ENCODE data around the gene SGSH. TPM values are rescaled to one million over a fixed set of nuclear protein-coding genes. Genes with fewer than 3 reads are reported as not detected.

The SGSH gene
- total RNA-seq, 1 donor from 2014 or later, result 43.9 TPM

DNA sequence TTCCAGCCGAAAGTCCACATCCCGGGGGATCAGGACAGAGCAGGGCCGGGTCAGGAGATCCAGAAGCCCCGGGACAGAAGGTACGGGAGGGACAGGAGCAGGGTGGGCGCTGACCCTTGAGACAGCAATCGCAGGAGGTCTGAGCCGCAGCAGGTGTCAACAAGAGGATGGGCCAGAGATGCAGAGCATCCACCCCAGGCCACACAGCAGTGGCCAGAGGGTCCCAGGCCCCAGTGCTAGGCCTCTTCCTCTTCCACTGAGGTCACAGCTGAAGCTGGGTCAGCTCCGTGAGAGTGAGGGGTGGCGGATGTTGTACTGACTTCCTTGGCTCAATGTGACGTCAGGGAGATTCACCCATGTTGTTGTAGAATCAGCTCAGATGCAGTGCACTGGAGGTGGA is 31.8 kb upstream of the SGSH start:
- H3K27ac Mint-ChIP-seq, result peak overlapping the region; percentile 83
- no peak overlapping the region for H3K4me3 Mint-ChIP-seq (ENCODE audit: low read depth)
- no peaks in the 10 kb centered on the region for H3K9me3 Mint-ChIP-seq (ENCODE audit: low read depth)
- DNase-seq (ENCODE audit: low spot score, unreplicated experiment), result no peak
- peaks cover 5% of the 10 kb centered on the region for H3K36me3 Mint-ChIP-seq (ENCODE audit: insufficient read depth)
- no peaks in the 10 kb centered on the region for H3K27me3 Mint-ChIP-seq
- no peaks in the 10 kb centered on the region for H3K4me1 Mint-ChIP-seq (ENCODE audit: low read depth)
- TF ChIP-seq, protein P1, sequence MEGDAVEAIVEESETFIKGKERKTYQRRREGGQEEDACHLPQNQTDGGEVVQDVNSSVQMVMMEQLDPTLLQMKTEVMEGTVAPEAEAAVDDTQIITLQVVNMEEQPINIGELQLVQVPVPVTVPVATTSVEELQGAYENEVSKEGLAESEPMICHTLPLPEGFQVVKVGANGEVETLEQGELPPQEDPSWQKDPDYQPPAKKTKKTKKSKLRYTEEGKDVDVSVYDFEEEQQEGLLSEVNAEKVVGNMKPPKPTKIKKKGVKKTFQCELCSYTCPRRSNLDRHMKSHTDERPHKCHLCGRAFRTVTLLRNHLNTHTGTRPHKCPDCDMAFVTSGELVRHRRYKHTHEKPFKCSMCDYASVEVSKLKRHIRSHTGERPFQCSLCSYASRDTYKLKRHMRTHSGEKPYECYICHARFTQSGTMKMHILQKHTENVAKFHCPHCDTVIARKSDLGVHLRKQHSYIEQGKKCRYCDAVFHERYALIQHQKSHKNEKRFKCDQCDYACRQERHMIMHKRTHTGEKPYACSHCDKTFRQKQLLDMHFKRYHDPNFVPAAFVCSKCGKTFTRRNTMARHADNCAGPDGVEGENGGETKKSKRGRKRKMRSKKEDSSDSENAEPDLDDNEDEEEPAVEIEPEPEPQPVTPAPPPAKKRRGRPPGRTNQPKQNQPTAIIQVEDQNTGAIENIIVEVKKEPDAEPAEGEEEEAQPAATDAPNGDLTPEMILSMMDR (IDR thresholded peaks at IDR 0.05; ENCODE audit: unreplicated experiment), result no peak

DNA sequence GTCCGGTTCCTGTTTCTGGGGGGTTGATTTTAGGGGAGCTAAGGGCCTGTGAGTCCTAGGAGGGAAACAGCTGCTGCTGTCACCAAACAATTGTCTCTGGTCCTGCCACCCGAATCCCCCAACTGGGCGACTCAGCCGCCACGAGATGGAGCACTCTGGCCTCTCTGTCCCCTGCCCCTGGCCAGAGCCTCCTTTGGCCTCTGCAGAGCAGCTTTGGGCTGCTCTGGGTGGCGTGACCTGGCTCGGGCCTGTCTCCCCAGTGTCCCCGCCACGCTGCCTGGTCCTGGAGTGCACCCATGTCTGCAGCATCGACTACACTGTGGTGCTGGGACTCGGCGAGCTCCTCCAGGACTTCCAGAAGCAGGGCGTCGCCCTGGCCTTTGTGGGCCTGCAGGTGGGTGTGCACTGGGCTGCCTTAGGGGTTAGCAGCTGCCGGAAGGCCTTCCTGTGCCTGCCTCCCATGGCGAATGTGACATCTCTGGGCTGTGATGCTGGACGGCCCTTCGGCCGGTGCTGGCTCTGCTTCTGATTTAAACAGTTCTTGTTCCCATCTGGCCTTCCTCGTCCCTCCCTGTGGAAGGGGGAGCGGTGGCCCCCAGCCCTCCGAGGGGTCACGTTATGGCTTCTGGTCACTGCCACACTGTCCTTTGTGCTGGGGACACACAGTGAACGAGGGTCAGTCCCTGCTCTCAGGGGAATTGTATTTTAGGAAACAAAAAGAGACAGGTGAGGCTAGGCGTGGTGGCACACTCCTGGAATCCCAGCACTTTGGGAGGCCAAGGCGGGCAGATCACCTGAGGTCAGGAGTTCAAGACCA is 29.0 kb upstream of the SGSH start:
- Mint-ChIP-seq H3K36me3 (ENCODE audit: insufficient read depth) (peaks cover 12% of the 10 kb centered on the region), H3K9me3 (ENCODE audit: low read depth) (no peaks in the 10 kb centered on the region), H3K27me3 (no peaks in the 10 kb centered on the region), H3K4me3 (ENCODE audit: low read depth) (no peak overlapping the region), H3K27ac (no peak overlapping the region), H3K4me1 (ENCODE audit: low read depth) (no peaks in the 10 kb centered on the region)
- TF ChIP-seq, protein P1 (IDR thresholded peaks at IDR 0.05; ENCODE audit: unreplicated experiment), result no peak
- no peak for DNase-seq (ENCODE audit: low spot score, unreplicated experiment)

DNA sequence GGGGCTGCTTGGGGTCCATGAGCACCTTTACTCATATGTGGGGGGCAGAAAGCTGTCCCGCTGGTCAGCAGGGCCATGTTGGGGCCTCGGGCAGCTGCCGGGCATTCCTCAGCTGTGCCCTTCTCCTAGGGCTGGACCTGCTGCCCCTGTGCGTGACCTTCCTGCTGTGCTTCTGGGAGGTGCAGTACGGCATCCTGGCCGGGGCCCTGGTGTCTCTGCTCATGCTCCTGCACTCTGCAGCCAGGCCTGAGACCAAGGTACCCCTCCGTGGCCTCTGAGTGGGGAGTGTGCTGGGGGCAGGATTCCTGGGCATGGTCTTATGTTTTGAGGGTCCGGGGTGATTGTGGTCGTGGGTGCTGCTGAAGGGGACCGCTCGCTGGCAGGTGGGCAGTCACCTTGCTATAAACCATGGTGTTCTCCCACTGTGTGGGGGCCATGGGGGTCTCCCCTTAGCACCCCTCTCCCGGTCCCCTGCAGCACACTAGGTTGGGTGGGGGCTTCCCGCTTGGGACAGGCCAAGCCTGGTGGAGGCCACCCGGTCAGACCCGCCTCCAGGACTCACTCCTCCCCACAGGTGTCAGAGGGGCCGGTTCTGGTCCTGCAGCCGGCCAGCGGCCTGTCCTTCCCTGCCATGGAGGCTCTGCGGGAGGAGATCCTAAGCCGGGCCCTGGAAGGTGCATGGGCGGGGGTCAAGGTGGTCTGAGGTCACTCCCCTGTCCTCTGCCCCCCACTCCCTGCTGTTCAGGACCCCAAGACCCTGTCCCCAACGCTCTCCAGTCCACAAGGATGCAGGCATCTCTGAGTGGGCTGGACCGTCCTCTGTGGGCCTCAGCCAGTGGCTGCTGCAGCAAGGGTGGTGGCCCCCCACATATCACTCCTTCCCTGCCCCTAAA is 28.1 kb upstream of the SGSH start:
- Mint-ChIP-seq H3K9me3 (ENCODE audit: low read depth) (no peaks in the 10 kb centered on the region), H3K27me3 (no peaks in the 10 kb centered on the region), H3K27ac (peak overlapping the region; percentile 41), H3K4me3 (ENCODE audit: low read depth) (no peak overlapping the region), H3K4me1 (ENCODE audit: low read depth) (no peaks in the 10 kb centered on the region), H3K36me3 (ENCODE audit: insufficient read depth) (peaks cover 12% of the 10 kb centered on the region)
- TF ChIP-seq, protein P1 (IDR thresholded peaks at IDR 0.05; ENCODE audit: unreplicated experiment), result no peak
- DNase-seq (ENCODE audit: low spot score, unreplicated experiment), result no peak

DNA sequence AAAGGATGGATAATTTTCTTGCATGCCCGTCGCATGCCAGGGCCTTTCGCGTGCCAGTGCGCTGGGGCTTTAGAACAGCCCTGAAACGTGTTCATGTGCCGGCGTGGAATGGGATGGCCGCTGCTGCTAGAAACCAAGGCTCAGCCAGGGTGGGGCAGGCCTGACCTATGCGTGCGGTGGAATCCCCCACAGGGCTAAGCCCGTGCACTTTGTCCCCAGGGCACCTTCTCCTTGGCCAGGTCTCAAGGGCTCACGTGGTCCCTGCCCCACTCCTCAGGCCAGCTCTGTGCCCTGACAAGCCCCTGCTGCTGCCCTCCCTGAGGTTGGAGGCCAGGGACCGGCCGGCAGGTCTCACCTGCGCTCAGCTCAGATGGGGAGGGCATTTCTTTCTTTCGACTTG is 27.4 kb upstream of the SGSH start:
- H3K4me1 Mint-ChIP-seq (ENCODE audit: low read depth), result no peaks in the 10 kb centered on the region
- TF ChIP-seq, protein P1 (IDR thresholded peaks at IDR 0.05; ENCODE audit: unreplicated experiment), result no peak
- no peak overlapping the region for H3K4me3 Mint-ChIP-seq (ENCODE audit: low read depth)
- no peak for DNase-seq (ENCODE audit: low spot score, unreplicated experiment)
- no peak overlapping the region for H3K27ac Mint-ChIP-seq
- no peaks in the 10 kb centered on the region for H3K27me3 Mint-ChIP-seq
- H3K36me3 Mint-ChIP-seq (ENCODE audit: insufficient read depth), result peaks cover 12% of the 10 kb centered on the region
- H3K9me3 Mint-ChIP-seq (ENCODE audit: low read depth), result no peaks in the 10 kb centered on the region

DNA sequence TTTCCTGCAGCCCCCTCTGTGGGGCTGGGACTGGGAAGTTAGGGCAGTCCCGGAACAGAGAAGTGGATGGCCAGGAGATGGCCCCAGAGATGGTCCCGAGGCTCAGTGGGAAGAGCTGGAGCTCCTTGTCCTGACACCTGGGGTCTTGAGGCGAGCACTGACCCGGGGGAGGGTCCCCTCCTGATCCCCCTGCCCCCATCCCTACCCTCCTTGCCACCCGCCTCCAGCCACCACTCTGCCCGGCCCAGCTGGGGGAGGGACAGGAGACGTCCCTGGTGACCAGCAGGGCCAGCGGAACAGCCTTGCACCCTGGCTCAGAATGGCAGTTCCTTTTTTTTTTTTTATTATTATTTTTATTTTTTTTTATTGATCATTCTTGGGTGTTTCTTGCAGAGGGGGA is 26.6 kb upstream of the SGSH start:
- no peaks in the 10 kb centered on the region for H3K9me3 Mint-ChIP-seq (ENCODE audit: low read depth)

More for the DNA sequence above, 26.6 kb upstream of the SGSH start:
- no peaks in the 10 kb centered on the region for H3K4me1 Mint-ChIP-seq (ENCODE audit: low read depth)
- H3K36me3 Mint-ChIP-seq (ENCODE audit: insufficient read depth), result peaks cover 12% of the 10 kb centered on the region
- TF ChIP-seq, protein P1 (IDR thresholded peaks at IDR 0.05; ENCODE audit: unreplicated experiment), result no peak
- no peak overlapping the region for H3K4me3 Mint-ChIP-seq (ENCODE audit: low read depth)
- no peak overlapping the region for H3K27ac Mint-ChIP-seq
- H3K27me3 Mint-ChIP-seq, result no peaks in the 10 kb centered on the region
- DNase-seq (ENCODE audit: low spot score, unreplicated experiment), result no peak

All from progenitor cell of endocrine pancreas (in vitro differentiated cells).